ENCODE measurements around the gene SFTPB. TPM values are rescaled to one million over a fixed set of nuclear protein-coding genes. Genes with fewer than 3 reads are reported as not detected.
A peak's percentile ranks its signal among the peaks of the same experiment; 100 is the strongest.
"Not testable (repeated sequence)": the region's sequence is repeated elsewhere in the genome, so short reads cannot be mapped to it uniquely, and the experiment has no call there.

SFTPB gene
- total RNA-seq, 1 donor from 2014 or later: not detected

GRCh38 chr2:85678794-85679672, 11.0 kb upstream of the SFTPB start:
- DNase-seq (ENCODE audit: low spot score in 2 of 2) (peak; percentile 46 to 82), FAIRE-seq (no peak)

- DNase-seq (ENCODE audit: low spot score in 2 of 2): no peak
- no peak for FAIRE-seq
These were observed 10.4 kb upstream of the SFTPB start for GRCh38 chr2:85678377-85678776.

- DNase-seq (ENCODE audit: low spot score in 2 of 2) (no peak), FAIRE-seq (no peak)
These were observed 8.0 kb upstream of the SFTPB start for GRCh38 chr2:85675866-85676548.

GRCh38 chr2:85675427-85675826, 7.4 kb upstream of the SFTPB start:
- FAIRE-seq: no peak
- DNase-seq (ENCODE audit: low spot score in 2 of 2): no peak

- no peak for DNase-seq (ENCODE audit: low spot score in 2 of 2)
- FAIRE-seq: no peak
These were observed 6.4 kb upstream of the SFTPB start for GRCh38 chr2:85674417-85674816.

- DNase-seq (ENCODE audit: low spot score in 2 of 2) (no peak), FAIRE-seq (no peak)
These were observed 5.8 kb upstream of the SFTPB start for GRCh38 chr2:85673716-85674375.

GRCh38 chr2:85672456-85672855, 4.5 kb upstream of the SFTPB start:
- FAIRE-seq: no peak

GRCh38 chr2:85670416-85670815, 2.4 kb upstream of the SFTPB start:
- FAIRE-seq; DNase-seq (ENCODE audit: low spot score in 2 of 2): not testable (repeated sequence)

More at GRCh38 chr2:85672456-85672855, 4.5 kb upstream of the SFTPB start:
- DNase-seq (ENCODE audit: low spot score in 2 of 2): no peak

- no peak for FAIRE-seq
- no peak for DNase-seq (ENCODE audit: low spot score in 2 of 2)
These were observed 1.6 kb upstream of the SFTPB start for GRCh38 chr2:85669549-85669948.

GRCh38 chr2:85668857-85669142, 801 bp upstream of the SFTPB start:
- FAIRE-seq (no peak), DNase-seq (ENCODE audit: low spot score in 2 of 2) (no peak)

GRCh38 chr2:85667561-85668008, 414 bp downstream of the SFTPB start:
- no peak for DNase-seq (ENCODE audit: low spot score in 2 of 2)
- no peak for FAIRE-seq

- no peak for FAIRE-seq
- DNase-seq (ENCODE audit: low spot score in 2 of 2): no peak
These were observed 1.3 kb downstream of the SFTPB start for GRCh38 chr2:85666435-85667316.

- no peak for FAIRE-seq
These were observed 2.0 kb downstream of the SFTPB start for GRCh38 chr2:85666016-85666415.

GRCh38 chr2:85665264-85665937, 2.6 kb downstream of the SFTPB start:
- DNase-seq (ENCODE audit: low spot score in 2 of 2) (no peak), FAIRE-seq (no peak)

More at GRCh38 chr2:85666016-85666415, 2.0 kb downstream of the SFTPB start:
- no peak for DNase-seq (ENCODE audit: low spot score in 2 of 2)

- no peak for DNase-seq (ENCODE audit: low spot score in 2 of 2)
- no peak for FAIRE-seq
These were observed 4.1 kb downstream of the SFTPB start for GRCh38 chr2:85663594-85664565.

- DNase-seq (ENCODE audit: low spot score in 2 of 2): peak in 1 of 2 donors; percentile 39
- FAIRE-seq: no peak
These were observed 5.0 kb downstream of the SFTPB start for GRCh38 chr2:85662899-85663593.

- FAIRE-seq: no peak
- DNase-seq (ENCODE audit: low spot score in 2 of 2): no peak
These were observed 6.7 kb downstream of the SFTPB start for GRCh38 chr2:85661139-85661858.
